ENCODE data around the gene MACROD1.

GRCh38 chr11:64013141-64013896 is 152.6 kb downstream of the MACROD1 start:
- TF ChIP-seq CTCF (IDR thresholded peaks at IDR 0.05), result no peak
- TF ChIP-seq POLR2A (IDR thresholded peaks at IDR 0.05), result no peak
